GM18858 (cell line): ENCODE measurements around the gene FAM24B.

ENCODE experiments used
- ATAC-seq: cut with Tn5 transposase; IDR thresholded peaks from one replicate; pipeline ENCODE4 v1.9.1; 2021; ENCODE audit not compliant: unreplicated experiment

FAM24B gene

DNA sequence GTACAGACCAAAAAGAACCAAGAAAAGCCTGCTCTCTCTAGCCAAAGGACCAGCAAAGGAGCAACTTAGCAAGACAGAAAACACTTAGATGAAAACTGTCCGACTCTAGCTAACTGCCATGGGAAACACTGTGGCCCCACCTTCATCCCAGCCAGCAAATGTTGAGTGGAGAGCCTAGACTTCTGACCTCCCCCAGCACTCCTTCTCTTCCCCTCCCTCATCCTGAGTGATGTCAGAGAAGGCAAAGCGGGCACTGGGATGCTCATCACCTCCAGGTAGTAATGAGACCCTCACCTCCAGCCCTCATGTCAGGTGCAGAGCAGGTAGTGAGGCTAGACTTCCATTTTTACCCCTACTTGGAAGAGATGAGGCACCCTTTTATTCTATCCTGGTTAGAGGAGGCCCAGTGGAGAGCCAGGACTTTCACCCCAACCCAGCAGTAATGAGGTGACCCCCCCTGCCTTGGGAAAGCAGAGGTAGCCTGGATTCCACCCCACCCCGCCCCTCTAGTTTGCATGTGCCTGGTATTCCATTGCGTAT, 50.6 kb downstream of the FAM24B start:
- no peak for ATAC-seq

DNA sequence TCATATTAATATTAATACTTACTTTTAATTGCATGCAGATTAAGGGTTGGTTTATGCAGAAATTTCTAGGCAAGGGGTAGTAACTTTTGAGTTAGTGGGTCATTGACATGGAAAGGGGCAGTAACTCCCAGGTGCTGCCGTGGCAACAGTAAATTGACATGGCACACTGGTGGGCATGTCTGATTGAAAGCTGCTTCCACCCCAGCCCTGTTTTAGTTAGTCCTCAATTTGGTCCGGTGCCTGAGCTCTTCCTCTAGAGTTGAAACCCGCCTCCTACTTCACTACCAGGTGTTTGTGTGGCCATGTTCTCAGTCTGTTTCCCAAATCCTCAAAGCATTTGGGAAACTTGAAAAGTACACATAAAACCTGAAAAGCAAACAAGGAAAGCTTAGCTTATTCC, 52.1 kb downstream of the FAM24B start:
- no peak for ATAC-seq

DNA sequence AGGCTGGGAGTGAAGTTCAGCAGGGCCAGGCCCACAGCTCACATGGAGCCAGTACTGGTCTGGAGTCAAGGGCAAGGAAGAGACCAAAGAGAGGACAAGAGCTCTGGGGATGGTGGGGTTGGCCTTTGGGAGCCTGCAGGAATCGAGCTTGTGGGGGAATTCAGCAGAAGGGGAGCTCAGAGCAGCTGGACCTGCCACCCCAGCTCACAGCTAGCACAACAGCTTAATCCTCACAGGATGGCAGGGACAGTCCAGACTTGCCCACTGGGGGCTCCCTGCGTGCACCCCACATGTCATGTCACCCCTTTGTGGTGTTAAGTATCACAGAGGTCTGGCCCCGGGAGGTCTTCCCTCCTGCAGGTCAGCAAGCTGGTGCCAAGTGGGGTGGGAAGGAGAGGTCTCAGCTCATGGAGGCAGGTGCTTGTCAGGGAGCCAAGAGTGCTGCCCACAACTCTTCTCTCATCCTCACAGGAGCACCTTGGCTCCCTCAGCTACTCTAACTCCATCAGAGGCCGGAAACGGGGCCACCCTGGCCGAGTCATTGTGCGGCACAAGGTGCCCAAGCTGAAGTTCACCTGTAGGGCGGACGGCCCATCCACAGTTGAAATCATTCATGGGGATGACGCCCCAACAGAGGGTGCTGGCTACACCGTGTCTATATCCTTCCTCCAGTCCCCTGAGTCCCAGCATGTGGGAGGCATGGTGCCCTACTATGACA, 56.2 kb downstream of the FAM24B start:
- no peak for ATAC-seq

DNA sequence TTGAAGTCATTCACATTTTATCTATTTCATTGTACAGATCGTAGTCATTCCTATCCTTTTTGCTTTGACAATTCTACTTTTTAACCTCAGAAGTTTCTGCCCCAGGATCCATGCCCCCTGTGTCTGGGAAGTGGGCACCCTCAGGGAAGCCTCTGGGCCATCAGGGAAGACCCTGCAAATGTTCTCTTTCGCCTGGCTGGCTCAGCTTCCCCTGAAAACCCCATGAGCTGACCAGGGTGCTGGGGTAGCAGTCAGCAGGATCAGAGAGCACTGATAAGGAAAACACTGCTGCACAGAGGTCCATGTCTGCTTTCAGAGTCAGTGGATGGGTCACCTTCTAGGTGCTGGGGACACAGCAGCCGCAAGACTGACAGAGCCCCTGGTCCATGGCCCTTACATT, 57.6 kb downstream of the FAM24B start:
- no peak for ATAC-seq

DNA sequence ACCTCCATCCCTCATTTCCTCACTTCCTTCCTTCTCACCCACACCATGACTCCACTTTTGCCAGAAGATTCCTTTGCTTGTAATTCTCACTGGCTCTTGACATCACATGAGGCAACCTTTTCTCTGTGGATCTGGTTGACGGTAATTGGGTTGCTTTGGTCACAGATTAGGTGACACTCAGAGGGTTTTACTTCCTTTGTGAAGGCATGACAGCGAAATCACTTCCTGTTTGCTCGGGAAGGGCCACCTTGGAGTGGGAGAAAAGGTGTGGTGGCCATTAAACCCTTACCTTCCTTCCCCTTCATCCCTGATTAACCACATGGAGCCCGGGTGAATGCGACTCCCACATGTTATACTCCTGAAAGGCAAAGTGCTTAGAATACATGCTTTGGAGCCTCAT, 63.9 kb downstream of the FAM24B start:
- ATAC-seq = no peak

DNA sequence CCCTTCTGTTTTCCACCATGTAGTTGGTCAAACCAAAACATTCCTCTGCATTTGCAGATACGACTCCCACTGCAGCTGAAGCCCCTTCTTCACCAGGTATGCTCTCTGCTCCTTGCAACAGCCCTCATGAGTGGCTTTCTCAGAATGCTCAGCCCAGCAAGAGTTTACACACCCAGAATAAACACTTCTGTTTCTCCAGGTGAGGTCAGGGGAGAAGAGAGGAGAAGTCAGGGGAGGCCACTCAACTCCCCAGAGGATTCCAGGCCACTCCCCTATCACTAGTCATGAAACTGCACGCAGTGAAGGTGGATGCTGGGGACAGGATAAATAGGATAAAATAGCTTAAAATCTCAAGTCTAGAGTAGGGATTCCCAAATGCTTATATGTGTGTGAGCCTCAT, 64.9 kb downstream of the FAM24B start:
- ATAC-seq = no peak

DNA sequence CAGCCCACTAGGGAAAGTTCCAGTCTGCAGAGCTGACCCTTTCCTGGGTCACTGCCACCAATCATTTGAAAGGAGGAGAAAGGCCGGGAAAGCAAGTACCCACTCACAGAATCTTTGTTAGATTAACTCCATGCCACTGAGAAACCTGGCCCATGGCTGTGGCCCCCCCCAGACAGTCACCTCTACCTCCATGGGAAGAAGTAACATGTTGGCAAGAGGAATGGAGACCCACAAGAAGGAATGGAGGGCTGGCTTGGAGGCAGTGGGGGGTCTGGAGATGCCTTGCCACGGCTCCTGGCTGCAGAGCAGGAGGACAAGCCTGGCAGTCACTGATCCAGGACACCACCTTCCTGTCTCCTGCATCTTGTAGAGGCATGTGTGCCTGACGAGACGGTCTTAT, 66.6 kb downstream of the FAM24B start:
- ATAC-seq = no peak

DNA sequence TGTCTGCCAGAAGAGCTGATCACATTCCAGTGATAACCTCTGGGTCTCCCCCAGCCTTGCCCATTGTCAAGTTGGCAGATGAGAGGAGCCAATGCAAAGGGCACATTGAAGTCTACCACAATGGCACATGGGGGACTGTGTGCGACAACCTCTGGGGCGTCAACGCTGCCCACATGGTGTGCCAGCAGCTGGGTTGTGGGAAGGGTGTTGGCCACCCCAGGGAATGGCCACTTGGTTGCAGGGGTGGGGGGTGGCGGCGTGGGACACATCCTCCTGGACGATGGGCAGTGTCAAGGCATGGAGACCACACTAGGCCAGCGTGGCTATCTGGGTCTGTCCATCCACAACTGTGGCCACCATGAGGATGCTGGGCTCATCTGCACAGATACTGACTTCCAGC, 77.1 kb downstream of the FAM24B start:
- no peak for ATAC-seq
